Measurements from ENCODE around the gene HMSD.

HMSD gene

DNA sequence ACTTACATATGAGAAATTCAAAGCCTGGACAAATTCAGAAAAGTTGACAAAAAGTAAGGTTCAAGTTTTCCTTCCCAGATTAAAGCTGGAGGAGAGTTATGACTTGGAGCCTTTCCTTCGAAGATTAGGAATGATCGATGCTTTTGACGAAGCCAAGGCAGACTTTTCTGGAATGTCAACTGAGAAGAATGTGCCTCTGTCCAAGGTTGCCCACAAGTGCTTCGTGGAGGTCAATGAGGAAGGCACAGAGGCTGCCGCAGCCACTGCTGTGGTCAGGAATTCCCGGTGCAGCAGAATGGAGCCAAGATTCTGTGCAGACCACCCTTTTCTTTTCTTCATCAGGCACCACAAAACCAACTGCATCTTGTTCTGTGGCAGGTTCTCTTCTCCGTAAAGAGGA lies 37.8 kb downstream of the HMSD start:
- H3K9me3 ChIP-seq, result no peaks in the 10 kb centered on the region
- H3K4me1 ChIP-seq, result no peaks in the 10 kb centered on the region
- DNase-seq (ENCODE audit: low spot score in 2 of 2), result no peak
- in situ Hi-C loops (cut with MboI; ENCODE audit: low sequenced_read_pairs), result no loop called here
- H3K4me3 ChIP-seq, result no peak overlapping the region
- no peaks in the 10 kb centered on the region for H3K36me3 ChIP-seq (replicated peaks)
- H3K27me3 ChIP-seq (ENCODE audit: low read depth), result no peaks in the 10 kb centered on the region

DNA sequence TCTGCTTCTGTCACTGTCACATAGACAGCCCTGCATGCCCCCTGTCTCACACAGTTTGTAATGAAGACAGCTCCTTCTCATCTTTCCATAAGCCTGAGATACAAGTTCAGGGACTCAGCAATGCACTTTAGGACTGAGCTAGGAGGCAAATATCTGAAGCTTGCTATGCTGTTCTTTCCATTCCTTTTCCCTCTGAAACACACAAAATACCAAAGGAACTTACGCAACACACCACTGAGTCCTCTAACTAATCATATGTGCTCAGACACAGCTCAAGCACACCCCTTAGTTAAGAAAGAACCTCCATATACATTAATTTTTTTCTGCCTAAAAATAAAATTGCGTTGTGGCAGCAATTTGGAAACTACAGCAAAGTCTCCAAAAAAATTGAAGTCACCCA lies 38.6 kb downstream of the HMSD start:
- in situ Hi-C loops (cut with MboI; ENCODE audit: low sequenced_read_pairs), result no loop called here
- H3K9me3 ChIP-seq, result no peaks in the 10 kb centered on the region
- H3K36me3 ChIP-seq (replicated peaks), result no peaks in the 10 kb centered on the region
- no peaks in the 10 kb centered on the region for H3K4me1 ChIP-seq
- H3K4me3 ChIP-seq, result no peak overlapping the region
- no peaks in the 10 kb centered on the region for H3K27me3 ChIP-seq (ENCODE audit: low read depth)
- no peak for DNase-seq (ENCODE audit: low spot score in 2 of 2)

DNA sequence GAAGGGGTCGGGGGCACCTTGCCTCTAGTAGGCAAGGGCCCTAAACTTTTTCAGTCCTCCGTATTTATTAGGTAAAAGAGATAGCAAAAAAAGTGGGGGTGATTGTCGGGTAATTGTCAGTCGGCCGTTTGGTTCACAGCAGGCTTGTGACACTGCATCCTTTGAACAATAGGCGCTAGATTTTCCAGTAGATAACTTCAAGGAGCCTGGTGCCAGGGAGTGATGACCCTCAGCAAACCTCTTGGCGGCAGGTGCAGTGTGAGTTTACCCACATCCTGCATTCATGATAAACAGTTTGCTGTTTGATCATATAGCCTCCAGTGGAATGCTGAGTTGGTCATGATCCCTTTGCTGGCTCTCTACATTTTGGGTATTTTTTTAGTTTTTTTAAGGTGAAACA lies 43.6 kb downstream of the HMSD start:
- DNase-seq (ENCODE audit: low spot score in 2 of 2), result no peak
- in situ Hi-C loops (cut with MboI; ENCODE audit: low sequenced_read_pairs), result loop anchor here (10.0 kb wide), 1 partner anchor 98 kb away; no protein-coding TSS in a partner anchor
- peaks cover 2% of the 10 kb centered on the region; the same call in 1 of the 2 replicates for H3K9me3 ChIP-seq
- H3K36me3 ChIP-seq (replicated peaks), result no peaks in the 10 kb centered on the region
- no peaks in the 10 kb centered on the region for H3K4me1 ChIP-seq
- no peak overlapping the region for H3K4me3 ChIP-seq
- no peaks in the 10 kb centered on the region for H3K27me3 ChIP-seq (ENCODE audit: low read depth)

DNA sequence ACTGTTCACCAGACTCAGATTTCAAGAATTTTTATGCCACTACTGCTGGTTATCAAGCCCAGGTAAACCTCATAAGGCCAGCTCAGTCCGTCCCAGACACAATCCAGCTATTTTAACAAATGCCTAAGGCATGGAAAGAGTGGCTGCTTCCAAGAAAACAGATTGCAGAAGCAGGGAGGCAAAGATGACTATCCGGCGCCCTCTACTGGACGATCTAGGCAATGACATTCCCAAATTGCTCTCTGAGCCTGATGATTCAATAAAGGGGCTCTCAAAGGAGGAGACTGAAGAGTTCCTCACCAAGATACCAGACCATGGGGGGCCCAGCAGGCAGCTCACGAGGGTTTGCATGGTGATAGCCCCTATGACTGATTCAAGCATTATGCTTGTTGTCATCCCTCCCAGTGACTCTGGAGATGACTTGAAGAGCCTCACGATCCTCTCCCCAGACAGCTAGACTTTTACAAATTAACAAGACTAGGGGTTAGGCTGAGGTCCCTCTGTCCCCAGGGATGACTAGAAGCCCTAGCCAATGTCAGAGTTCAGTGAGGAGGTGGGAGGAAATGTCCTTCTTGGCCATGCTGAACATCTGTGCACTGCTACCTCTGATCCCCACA lies 45.8 kb downstream of the HMSD start:
- in situ Hi-C loops (cut with MboI; ENCODE audit: low sequenced_read_pairs), result loop anchor here (10.0 kb wide), 1 partner anchor 100 kb away; no protein-coding TSS in a partner anchor
- peak; percentile 44 to 66 for DNase-seq (ENCODE audit: low spot score in 2 of 2)
- no peaks in the 10 kb centered on the region for H3K27me3 ChIP-seq (ENCODE audit: low read depth)
- no peak overlapping the region for H3K4me3 ChIP-seq
- H3K4me1 ChIP-seq, result no peaks in the 10 kb centered on the region
- H3K36me3 ChIP-seq (replicated peaks), result no peaks in the 10 kb centered on the region
- H3K9me3 ChIP-seq, result peaks cover 2% of the 10 kb centered on the region; the same call in 1 of the 2 replicates

DNA sequence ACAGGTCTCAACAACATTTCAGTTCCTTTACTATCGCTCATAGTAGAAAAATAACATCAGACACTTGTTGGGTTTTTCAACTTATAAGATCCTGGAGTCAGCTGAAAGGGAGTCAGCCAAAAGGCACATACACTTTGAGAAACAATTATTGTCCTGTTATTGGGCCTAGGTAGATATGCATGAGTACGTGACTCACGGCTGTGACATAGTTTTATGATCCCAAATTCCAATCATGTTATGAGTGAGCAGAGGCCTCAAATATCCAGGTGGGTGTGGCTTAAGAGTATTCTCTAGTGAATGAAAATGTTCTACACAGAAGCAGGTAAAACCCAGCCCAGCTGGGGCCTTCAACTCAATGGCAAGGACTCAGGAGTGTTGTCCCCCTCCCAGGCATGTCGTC lies 47.9 kb downstream of the HMSD start:
- no peaks in the 10 kb centered on the region for H3K27me3 ChIP-seq (ENCODE audit: low read depth)
- no peak overlapping the region for H3K4me3 ChIP-seq
- in situ Hi-C loops (cut with MboI; ENCODE audit: low sequenced_read_pairs), result loop anchor here (10.0 kb wide), 1 partner anchor 102 kb away; no protein-coding TSS in a partner anchor
- no peak for DNase-seq (ENCODE audit: low spot score in 2 of 2)
- H3K36me3 ChIP-seq (replicated peaks), result no peaks in the 10 kb centered on the region
- peaks cover 2% of the 10 kb centered on the region; the same call in 1 of the 2 replicates for H3K9me3 ChIP-seq
- H3K4me1 ChIP-seq, result no peaks in the 10 kb centered on the region

DNA sequence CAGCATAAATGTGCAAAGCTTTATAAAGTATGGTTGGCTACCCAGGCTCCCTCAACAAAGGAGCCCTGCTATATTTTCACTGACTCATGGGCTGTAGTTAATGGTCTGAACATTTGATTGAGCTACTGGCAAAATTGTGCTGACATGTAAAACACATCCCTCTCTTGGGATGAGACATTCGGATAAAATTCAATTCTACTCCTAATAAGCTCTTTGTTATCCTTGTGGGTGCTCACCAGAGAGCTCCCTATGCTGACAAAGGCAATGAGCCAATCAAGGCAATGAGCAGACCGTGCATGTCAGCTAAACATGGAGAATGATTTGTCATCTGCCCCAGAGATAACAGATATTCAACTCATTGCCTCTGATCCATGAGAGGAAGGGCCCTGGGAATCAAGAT lies 48.5 kb downstream of the HMSD start:
- no peaks in the 10 kb centered on the region for H3K4me1 ChIP-seq
- in situ Hi-C loops (cut with MboI; ENCODE audit: low sequenced_read_pairs), result loop anchor here (10.0 kb wide), 1 partner anchor 103 kb away; no protein-coding TSS in a partner anchor
- no peaks in the 10 kb centered on the region for H3K36me3 ChIP-seq (replicated peaks)
- H3K9me3 ChIP-seq, result peaks cover 2% of the 10 kb centered on the region; the same call in 1 of the 2 replicates
- no peaks in the 10 kb centered on the region for H3K27me3 ChIP-seq (ENCODE audit: low read depth)
- DNase-seq (ENCODE audit: low spot score in 2 of 2), result no peak
- no peak overlapping the region for H3K4me3 ChIP-seq

DNA sequence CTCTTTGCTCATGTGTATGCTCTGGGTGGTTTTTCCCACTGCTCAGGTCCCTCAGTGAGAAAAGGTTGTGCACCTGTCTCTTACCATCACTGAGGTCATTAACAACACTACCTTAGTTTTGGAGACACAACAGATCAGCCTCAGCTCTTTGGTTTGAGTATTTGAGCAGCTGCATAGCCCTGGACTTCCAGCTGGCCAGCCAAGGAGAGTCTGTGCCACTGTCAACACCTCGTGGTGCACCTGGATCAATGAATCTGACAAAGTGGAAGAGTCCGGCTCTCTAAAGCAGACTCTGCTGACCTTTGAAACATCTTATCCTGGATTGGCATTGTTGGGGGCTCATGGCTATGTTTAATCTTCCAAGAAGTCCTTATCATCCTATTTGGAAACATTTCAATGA lies 50.8 kb downstream of the HMSD start:
- H3K4me1 ChIP-seq, result no peaks in the 10 kb centered on the region
- no peak for DNase-seq (ENCODE audit: low spot score in 2 of 2)
- H3K4me3 ChIP-seq, result no peak overlapping the region
- H3K9me3 ChIP-seq, result peaks cover 2% of the 10 kb centered on the region; the same call in 1 of the 2 replicates
- no peaks in the 10 kb centered on the region for H3K36me3 ChIP-seq (replicated peaks)
- in situ Hi-C loops (cut with MboI; ENCODE audit: low sequenced_read_pairs), result loop anchor here (10.0 kb wide), 1 partner anchor 105 kb away; no protein-coding TSS in a partner anchor
- H3K27me3 ChIP-seq (ENCODE audit: low read depth), result no peaks in the 10 kb centered on the region

DNA sequence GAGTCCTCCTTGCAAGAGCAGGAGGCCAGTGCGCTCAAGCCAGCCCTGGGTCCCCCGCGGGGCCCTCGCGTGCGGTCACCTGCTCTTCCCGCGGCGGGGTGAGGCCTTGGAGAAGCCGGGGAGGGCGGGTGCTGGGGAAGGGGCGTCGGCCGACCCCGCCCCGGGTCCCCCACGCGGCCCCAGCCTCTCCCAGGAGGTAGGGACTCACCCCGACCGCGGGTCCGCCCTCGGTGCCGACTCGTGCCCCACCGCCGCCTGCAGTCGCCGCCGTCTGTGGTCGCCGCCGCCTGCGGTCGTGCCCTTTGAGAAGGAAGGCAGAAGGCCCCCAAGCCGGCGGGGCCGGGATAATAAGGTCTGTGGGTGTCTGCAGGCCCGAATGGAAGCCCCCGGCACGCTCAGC lies 53.5 kb downstream of the HMSD start:
- no peaks in the 10 kb centered on the region for H3K27me3 ChIP-seq (ENCODE audit: low read depth)

DNA sequence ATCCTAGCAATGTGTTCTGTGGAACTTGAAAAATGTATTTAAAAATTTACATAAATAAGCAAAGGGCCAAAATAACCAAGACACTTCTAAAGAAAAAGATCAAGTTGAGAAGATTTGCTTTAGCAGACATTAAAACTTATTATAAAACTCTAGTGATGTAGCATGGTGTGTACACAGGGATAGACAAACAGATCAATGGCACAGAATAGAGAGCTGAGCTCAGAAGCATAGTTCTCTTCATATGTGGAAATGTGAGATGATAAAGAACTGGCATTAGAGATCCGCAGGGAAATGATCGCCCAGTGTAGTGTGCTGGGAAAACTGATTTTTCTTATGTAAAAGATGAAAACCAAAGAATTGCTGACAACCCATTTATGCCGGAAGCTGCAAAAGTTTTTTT lies 60.2 kb downstream of the HMSD start:
- in situ Hi-C loops (cut with MboI; ENCODE audit: low sequenced_read_pairs), result no loop called here
- Histone ChIP-seq H3K36me3 (replicated peaks) (no peaks in the 10 kb centered on the region), H3K27me3 (ENCODE audit: low read depth) (no peaks in the 10 kb centered on the region), H3K4me3 (no peak overlapping the region), H3K4me1 (no peaks in the 10 kb centered on the region), H3K9me3 (no peaks in the 10 kb centered on the region)
- no peak for DNase-seq (ENCODE audit: low spot score in 2 of 2)

More for the DNA sequence above, 53.5 kb downstream of the HMSD start:
- Histone ChIP-seq H3K36me3 (replicated peaks) (no peaks in the 10 kb centered on the region), H3K9me3 (no peaks in the 10 kb centered on the region), H3K4me3 (no peak overlapping the region), H3K4me1 (no peaks in the 10 kb centered on the region)
- no peak for DNase-seq (ENCODE audit: low spot score in 2 of 2)
- in situ Hi-C loops (cut with MboI; ENCODE audit: low sequenced_read_pairs), result no loop called here
